LHCN-M2 (cell line): ENCODE measurements around the gene PSMD13. TPM values are rescaled to one million over a fixed set of nuclear protein-coding genes. Genes with fewer than 3 reads are reported as not detected.
"Not testable (repeated sequence)": the region's sequence is repeated elsewhere in the genome, so short reads cannot be mapped to it uniquely, and the experiment has no call there.

Experiments used
- DNase-seq: peaks from one replicate; pipeline ENCODE4 v3.0.0-alpha.2; 2012; ENCODE audit warnings: low read depth
- polyA plus RNA-seq: library from polyadenylated mRNA; unstranded; fragments of >200 nt; gene quantifications from one replicate; pipeline ENCODE4 v1.2.1, GENCODE V29; 2012; ENCODE audit warnings: missing spikeins
- total RNA-seq: library from RNA; depleted of rRNA; stranded (reverse); fragments of >200 nt; gene quantifications from 2 replicates; pipeline ENCODE4 v1.2.3, GENCODE V29; 2014; rRNA removed

Gene PSMD13
- 122 and 135 TPM in 2 replicates for total RNA-seq
- polyA plus RNA-seq = 171 TPM

DNA sequence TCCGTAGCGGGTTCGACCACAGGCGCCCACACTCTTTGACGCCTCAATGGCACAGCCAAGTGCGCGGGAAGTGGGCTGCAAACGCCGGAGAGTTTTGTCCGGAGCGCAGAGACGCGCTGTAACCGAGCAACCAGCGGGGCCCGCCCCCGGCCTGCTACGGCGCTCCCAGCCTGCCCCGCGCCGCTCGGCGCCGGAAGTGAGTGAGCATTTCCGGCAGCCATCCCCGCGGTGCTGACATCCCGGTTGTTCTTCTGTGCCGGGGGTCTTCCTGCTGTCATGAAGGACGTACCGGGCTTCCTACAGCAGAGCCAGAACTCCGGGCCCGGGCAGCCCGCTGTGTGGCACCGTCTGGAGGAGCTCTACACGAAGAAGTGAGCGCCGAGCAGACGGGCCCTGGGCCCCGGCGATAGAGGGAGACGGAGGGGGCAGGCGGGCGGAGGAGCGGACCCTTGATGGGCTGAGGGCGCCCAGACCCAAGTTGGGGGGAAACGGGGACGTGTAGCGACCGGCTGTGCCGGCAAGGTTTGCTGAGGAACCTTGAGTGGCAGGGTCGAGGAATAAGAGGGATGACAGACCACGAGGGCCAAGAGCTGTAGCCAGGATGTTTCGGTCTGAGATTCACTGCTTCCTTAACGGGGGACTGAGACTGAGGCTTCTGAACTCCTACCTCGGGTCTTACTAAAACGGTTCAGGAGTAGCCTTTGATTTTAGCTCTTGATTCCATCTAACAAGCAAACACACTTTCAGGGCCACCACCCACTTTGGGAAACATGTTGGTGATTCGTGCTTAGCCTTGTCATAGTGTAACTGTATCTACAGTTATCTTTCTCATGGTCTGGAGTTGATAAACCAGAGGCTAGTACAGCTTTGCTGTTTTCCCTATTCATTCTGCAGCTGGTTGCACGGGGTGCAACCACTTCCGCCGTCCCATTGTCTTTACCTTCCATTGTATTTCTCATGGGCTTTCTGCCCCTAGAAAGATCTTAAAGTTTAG, at the start of gene PSMD13:
Gene PSMD13, plus strand, starts transcription at position 203 of the 994 bp plus-strand sequence. Its CDS starts 74 bp downstream, at position 277.
- DNase-seq = peak; percentile 77

DNA sequence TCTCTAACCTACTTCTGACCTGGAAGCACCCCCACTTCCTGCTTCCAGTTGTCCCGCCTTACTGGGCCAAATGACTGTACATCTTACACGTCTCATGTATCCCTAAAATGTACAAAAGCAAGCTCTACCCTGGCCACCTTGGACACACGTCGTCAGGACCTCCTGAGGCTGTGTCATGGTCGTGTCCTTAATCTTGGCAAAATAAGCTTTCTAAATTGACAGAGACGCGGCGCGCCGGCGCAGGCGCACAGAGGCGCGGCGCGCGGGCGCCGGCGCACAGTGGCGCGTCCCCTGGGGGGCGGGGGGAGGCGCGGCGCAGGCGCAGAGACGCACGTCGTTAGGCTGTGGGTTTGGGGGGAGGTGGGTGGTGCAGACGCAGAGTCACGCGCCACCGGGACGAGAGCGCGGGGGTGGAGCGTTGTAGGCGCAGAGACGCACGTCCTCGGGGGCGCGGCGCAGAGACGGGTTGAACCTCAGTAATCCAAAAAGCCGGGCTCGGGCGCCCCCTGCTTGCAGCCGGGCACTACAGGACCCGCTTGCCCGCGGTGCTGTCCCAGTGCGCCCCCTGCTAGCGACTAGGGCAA, 47.5 kb upstream of the PSMD13 start:
- not testable (repeated sequence) for DNase-seq

DNA sequence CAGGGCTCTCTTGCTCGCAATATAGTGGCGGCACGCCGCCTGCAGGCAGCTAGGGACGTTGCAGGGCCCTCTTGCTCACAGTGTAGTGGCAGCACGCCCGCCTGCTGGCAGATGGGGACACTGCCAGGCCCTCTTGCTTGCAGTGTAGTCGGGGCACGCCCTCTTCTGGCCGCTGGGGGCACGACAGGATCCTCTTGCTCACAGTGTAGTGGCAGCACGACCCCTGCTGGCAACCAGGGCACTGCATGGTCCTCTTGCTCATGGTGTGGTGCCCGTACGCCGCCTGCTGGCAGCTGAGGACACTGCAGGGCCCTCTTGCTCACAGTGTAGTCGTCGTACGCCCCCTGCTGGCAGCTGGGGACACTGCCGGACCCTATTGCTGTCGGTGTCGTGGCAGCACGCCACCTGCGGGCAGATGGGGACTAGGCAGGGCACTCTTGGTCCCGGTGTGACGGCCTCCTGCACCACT, 46.9 kb upstream of the PSMD13 start:
- not testable (repeated sequence) for DNase-seq

DNA sequence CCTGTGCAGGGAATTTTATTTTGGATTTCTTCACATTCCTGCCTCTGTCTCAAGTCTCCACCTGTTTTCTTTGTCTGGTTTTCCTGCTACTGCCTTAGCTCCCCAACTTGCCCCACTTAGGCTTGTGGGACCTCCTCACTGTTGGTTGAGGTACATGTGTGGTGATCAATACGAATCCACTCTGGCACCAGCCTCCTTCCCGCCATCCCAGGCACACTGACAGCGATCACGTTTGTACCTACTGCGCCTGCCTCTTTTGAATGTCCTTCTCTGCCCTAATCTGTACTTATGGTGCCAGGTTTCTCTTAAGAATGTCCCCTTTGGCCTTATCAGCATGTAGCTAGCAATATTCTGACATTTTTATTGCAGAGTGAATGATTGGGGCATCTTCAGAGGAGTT, 46.2 kb upstream of the PSMD13 start:
- not testable (repeated sequence) for DNase-seq

DNA sequence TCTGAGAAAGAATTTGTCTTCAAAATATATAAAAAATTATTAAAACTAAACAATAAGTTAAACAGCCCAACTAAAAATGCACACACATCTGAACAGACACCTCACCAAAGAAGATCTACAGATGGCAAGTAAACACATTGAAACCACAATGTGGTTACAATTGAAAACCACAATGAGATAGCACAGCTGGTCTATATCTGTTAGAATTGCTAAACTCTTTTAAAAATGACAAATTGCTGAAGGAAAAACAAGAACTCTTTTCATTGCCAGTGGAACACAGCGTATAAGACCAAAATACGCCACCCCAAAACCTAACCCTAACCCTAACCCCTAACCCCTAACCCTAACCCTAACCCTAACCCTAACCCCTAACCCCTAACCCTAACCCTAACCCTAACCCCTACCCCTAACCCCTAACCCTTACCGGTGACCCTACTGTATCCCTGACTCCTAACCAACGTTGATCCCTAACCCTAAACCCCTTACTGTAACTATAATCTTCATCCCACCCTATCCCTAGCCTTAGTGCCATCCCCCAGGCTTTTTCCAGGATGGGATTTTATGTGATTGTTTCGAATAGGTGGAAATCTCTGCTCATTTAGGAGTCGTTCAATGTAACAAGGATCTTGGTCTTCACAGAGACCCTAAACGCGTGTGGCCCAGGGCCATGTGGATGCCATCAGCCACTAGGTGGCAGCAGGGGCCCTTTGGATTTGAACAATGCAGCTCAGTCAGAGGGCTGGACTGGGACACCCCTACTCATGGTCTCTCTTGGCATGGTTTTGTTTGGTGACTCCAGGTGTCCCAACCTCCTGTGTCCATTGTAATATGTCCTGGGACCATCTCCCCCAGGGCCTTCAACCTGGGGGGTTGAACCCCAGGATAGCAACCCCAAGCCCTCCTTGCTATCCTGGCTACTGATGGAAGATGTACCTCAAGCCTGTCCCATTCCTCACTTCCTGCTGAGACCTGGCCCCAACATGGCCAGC, 45.0 kb upstream of the PSMD13 start:
- DNase-seq = not testable (repeated sequence)

DNA sequence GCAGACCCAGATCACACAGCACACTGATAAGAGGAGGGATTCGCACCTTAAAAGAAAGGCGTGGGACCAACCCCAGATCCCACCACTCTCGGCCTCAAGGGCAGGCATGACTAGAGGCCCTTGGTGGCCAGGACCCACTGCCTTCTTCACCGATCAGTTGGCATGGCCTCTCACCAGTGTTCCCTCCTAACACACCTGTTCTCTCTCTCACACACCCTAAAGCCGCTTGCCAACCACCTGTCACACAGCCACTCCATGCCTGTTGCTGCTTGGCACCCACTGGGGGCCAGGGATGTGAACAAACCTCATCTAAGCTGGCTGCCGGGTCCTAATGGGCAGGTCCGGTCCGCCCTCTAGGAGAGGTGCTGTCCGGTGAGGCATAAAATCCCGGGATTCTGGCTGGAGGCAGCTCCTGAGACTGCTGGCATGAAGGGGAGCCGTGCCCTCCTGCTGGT, 44.1 kb upstream of the PSMD13 start, which contains the start of gene SCGB1C1:
Gene SCGB1C1, plus strand, starts transcription at position 405 of the 455 bp plus-strand sequence. Its CDS starts 22 bp downstream, at position 427.
- not testable (repeated sequence) for DNase-seq

DNA sequence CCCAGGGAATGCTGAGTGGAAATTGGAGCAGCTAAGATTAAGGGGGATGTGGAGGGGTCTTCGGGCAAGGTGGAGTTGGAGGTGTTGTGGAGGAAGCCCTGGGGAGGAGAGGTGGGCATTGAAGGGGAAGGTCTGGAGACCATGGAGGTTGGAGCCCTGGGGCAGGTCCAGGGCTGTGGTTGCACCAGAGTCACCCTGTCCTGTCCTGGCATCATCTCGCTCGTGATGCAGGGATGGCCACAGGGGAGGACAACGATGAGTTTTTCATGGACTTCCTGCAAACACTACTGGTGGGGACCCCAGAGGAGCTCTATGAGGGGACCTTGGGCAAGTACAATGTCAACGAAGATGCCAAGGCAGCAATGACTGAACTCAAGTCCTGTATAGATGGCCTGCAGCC, 43.3 kb upstream of the PSMD13 start:
- DNase-seq = not testable (repeated sequence)

DNA sequence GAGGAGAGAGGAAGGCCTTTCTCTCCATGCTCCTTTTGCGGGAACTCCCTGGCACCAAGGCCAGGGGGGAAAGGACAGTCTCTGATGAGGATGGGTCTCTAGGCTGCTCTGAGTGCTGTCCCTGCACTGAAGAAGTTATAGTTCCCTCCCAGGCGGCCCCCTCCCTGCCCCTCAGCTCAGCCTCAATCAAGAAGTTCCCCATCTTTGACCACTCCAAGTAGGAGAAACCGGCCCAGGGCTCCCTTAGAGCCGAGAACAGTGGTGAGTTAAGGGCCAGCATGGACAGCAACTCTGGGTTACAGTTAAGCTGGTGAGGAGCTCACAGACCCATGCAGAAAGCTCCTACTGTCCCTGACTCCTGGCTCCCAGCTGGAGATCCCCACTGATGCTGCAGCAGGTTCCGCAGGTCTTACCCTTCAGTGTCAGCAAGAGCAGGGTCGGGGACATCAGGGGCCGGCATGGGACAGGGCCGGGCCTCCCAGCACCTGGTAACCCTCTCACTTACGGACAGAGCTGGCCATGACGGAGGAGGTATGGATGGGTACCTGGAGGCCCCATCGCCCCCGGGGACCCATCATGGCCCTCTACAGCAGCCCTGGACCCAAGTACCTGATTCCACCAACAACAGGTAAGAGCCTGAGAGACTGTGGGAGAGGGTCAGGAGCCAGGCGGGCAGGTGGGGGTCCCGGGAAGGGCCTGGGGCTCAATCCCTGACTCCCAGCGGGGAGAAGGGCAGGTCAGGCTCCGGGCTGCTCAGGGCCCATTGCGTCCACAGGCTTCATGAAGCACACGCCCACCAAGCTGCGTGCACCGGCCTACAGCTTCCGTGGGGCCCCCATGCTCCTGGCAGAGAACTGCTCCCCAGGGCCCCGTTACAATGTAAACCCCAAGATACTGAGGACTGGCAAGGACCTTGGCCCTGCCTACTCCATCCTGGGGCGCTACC, 39.7 kb upstream of the PSMD13 start:
- no peak for DNase-seq

DNA sequence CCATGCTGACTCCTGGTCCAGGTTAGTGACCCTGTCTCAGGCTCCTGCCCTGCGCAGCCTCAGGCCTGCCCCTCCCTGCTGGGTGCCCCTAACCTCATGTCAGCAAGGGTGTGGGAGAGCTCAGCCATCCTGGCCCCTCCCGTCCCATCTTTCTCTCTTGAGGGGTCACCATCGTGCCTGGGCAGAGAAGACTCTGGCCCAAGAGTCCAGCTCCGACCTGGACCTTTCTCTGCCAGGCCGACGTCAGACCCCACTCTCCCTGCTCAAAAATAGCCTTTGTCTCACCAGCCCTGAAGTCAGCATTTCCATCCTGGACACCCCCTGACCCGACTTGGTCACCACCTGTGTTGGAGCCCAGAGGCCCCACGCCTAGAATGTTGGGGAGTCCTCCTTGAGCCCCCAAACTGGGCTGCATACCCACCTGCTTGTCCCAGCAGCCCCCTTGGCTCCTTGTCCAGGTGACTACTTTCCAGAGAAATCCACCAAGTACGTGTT, 39.0 kb upstream of the PSMD13 start:
- no peak for DNase-seq

DNA sequence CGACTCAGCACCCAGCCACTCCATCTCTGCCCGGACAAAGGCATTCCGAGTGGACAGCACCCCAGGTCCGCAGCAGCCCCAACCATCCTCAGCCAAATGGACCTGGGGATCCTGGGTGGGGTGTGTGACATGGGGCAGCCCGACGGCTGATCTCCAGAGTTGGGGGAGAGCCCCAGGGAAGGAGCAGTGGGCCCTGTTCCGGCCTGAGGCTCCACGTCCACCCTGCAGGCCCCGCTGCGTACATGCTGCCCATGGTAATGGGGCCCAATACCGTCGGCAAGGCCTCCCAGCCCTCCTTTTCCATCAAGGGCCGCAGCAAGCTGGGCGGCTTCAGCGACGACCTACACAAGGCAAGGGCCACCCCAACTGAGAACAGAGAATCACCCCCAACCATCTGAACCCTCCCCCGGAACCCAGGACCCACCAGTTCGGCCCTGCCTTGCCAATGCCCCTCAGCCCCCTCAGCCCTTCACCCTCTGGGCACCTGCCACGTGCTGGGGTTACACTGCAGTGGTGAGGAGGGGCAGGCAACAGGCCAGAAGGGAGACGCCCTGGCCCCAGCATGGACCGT, 38.5 kb upstream of the PSMD13 start:
- no peak for DNase-seq

DNA sequence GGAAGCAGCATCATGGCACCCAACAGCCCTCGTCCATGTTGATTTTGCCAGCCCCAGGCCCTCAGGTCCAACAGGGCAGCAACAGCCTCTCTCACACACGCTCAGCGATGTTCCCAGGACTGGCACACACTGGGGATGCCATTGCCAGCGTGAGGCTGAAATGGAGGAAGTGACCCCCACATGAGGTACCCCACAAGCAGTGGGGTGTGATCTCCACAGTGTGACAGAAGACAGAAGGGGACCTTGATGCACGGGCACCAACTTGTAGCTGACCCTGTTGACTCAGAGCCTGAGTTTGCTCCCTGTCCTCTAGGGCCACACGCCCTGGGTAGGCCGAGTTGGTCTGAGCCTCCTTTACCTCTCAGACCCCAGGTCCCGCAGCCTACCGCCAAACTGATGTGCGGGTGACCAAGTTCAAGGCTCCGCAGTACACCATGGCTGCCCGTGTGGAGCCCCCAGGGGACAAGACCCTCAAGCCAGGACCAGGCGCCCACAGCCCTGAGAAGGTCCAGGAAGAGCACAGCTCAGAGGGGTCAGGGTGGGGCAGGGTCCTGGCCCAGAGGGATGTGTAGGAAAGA, 37.7 kb upstream of the PSMD13 start:
- DNase-seq = no peak

DNA sequence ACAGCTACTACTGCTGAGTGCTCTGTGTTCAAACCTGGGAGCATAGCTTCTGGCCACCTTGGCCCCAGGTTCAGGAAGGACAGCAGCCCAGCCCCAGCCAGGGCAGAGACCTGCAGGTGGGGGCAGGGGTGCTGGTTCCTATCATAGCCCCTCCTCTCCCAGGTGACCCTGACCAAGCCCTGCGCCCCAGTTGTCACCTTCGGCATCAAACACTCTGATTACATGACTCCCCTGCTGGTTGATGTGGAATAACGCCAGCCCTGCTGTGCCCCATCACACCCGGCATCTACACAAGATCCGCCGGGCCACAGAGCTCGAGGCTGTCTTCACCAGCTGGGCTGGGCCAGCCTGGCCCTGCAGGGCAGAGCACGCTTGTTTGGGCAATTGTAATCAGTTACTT, 37.0 kb upstream of the PSMD13 start:
- DNase-seq = no peak

DNA sequence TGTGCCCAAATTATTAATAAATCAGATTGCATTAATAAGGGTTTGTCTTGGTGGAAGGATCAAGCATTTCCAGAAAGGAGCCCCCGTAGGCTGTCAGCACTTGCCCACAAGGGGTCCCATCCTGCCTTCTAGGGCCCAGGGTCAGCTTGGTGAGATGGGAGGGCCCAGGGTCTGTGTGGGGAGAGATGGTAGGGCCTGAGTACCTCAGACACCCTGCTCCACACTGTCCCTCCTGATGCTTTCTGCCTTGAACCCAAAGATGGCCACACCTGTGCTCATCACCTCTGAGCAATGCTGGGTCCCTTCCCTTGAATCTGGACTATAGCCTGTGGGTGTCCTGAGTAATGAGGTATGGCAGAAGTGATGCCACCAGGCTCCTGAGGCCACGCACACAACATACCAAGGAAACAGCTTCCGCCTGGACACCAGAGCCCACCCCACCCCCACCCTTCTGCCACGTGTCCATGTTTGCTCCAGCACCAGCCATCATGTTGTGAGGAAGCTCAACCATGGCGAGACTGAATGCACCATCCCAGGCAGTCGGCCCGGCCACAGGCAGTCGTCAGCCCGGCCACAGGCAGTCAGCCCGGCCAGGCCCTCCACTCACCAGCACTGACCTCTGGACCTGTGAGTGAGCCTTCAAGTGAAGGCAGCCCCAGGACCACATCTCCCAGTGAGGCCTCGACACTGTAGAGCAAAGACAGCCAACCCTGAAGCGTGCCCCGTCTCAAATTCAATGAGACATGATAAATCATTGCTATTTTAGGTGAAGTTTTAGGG, 36.4 kb upstream of the PSMD13 start:
- no peak for DNase-seq

DNA sequence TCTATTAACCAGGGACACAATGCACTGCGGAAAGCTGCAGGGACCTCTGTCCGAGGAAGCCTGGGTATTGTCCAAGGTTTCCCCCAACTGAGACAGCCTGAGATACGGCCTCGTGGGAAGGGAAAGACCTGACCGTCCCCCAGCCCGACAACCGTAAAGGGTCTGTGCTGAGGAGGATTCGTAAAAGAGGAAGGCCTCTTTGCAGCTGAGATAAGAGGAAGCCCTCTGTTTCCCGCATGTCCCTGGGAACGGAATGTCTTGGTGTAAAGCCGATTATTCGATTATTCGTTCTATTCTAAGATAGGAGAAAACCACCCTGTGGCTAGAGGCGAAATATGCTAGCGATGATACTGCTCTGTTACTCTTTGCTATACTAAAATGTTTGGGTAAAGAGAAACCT, 34.8 kb upstream of the PSMD13 start:
- DNase-seq = no peak

DNA sequence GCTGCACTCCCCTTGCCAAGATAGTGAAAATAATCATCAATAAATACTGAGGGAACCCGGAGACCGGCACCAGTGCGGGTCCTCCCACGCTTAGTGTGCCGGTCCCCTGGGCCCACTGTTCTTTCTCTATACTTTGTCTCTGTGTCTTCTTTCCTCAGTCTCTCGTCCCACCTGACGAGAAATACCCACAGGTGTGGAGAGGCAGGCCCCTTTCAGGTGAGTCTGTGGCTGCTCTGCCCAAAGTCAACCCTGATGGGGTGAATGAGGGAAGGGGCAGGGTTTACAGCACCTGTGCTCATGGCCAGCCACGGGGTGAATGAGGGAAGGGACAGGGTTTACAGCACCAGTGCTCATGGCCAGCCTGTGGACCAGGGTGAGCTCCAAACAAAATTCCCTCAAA, 34.3 kb upstream of the PSMD13 start:
- no peak for DNase-seq

DNA sequence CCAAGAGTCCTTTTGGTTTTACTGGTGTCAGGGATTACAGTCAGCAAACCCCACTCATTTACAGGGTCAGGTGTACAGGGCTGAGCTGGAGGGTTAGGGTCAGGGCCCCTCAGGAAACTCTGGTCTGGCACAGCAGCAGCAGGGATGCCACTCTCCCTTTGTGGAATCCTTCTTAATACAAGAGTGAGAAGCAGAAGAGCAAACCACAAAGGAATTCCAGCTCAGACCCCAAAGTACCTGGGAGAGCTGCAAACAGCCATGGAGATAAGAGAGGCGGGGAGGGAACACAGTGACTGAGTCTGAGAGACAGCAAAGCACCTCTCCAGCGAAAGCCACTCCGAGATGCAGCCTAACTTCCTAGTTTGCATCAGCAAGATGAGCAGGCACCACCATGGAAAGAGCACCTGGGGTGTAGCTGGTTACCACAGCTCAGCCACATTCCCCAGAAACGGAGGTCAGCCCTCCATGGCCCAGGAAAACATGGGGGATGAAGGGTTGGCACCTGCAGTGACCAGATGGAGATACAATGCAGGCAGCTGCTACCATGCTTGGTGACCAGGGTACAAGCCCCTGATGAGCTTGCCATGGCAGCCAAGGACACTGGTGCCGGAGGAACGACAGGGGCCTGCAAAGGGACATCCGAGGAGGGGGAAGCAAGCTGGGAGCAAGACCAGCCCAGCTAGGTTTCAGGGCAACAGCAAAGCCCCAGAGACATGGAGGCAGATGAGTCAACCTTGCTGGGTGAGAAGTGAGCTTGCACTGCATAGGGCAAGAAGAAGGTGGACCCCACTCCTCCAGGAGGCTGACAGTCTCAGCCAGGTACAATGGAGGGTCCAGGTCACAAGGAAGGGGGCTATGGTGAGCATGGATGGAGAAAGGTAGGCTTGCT, 33.5 kb upstream of the PSMD13 start:
- no peak for DNase-seq

DNA sequence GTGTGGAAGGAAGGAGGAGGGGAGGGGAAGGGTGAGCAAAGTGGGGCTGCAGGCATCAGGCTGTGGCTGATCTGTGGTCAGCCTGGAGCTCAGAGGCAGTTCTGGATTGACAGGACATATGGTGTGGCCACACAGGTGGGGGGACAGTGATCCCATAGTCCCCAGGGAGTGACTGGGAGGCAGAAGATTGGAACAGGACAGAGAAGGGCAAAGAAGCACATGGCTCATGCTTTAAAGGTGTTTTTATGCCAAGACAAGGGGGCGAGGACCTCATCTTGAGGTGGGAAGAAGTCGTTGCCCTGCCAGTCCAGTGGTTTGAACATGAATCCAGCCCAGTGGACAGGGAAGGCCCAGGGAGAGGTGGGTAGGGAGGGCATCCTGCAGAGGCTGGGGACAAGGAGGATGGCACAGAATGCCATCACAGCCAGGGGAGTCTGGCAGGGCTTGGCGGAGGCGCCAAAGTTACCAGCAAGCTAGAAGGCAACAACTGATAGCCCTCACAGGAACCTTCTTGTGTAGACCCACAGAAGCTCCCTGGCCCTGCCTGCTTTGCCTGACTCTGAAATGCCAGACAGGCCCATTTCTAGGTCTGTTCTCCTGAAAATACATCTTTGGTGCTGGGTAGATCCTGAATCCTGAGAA, 32.7 kb upstream of the PSMD13 start:
- DNase-seq = peak; percentile 16
